Tibial nerve (tissue), 4 donors: ENCODE results near the gene CTAGE9.

Source experiments
- CTCF ChIP-seq, 5 experiments: fragments of 200-600 bp in 3 of 5; fragments of 450-650 bp in 2 of 5; sonication (generic) in 3 of 5; IDR thresholded peaks; one replicate each; pipeline ENCODE4 v1.5.1; 2016 to 2019; ENCODE audit warnings: antibody characterized with exemption in 5 of 5, mild to moderate bottlenecking in 3 of 5, moderate library complexity in 2 of 5
- EP300 ChIP-seq, 2 donors: sonication (generic); formaldehyde crosslinking; IDR thresholded peaks; one replicate each; pipeline ENCODE4 v1.6.1; 2017; ENCODE audit warnings: antibody characterized with exemption in 2 of 2, mild to moderate bottlenecking in 1 of 2
- POLR2A ChIP-seq, 2 donors: fragments of 450-650 bp; IDR thresholded peaks; one replicate each; pipeline ENCODE4 v1.6.1; 2017; ENCODE audit warnings: antibody characterized with exemption in 2 of 2, mild to moderate bottlenecking in 2 of 2, moderate library complexity in 2 of 2

- TF ChIP-seq EP300 (IDR thresholded peaks at IDR 0.05) (no peak), POLR2A (IDR thresholded peaks at IDR 0.05) (no peak), CTCF (IDR thresholded peaks at IDR 0.05) (no peak)
These were observed 29.3 kb upstream of the CTAGE9 start for GRCh38 chr6:131740161-131740560.
